Activated CD8-positive, alpha-beta memory T cell treated with anti-CD3 and anti-CD28 coated beads, Interleukin-2, amount 50 U/mL, for 48 hours (primary cell): ENCODE data around the gene APOE.
"Not testable (repeated sequence)": the region's sequence is repeated elsewhere in the genome, so short reads cannot be mapped to it uniquely, and the experiment has no call there.

Experiments
- DNase-seq: peaks from one replicate; pipeline ENCODE4 v3.0.0-alpha.2; 2020

Gene APOE

GRCh38 chr19:44905437-44906160, at the start of gene APOE:
Gene APOE (plus strand): TSS chr19:44905796. CDS start chr19:44906625, 829 bp downstream.
- DNase-seq, result no peak

GRCh38 chr19:44856421-44857083, 49.0 kb upstream of the APOE start:
- no peak for DNase-seq

- no peak for DNase-seq
These were observed 47.8 kb upstream of the APOE start for GRCh38 chr19:44857837-44858236.

- DNase-seq, result not testable (repeated sequence)
These were observed 44.0 kb upstream of the APOE start for GRCh38 chr19:44861576-44861975.

GRCh38 chr19:44863990-44864389, 41.6 kb upstream of the APOE start:
- no peak for DNase-seq

GRCh38 chr19:44865196-44865767, 40.3 kb upstream of the APOE start:
- DNase-seq, result no peak

GRCh38 chr19:44866664-44867063, 38.9 kb upstream of the APOE start:
- no peak for DNase-seq

- DNase-seq, result no peak
These were observed 38.0 kb upstream of the APOE start for GRCh38 chr19:44867578-44867977.

GRCh38 chr19:44869733-44870470, 35.7 kb upstream of the APOE start:
- no peak for DNase-seq

GRCh38 chr19:44871809-44872208, 33.8 kb upstream of the APOE start:
- no peak for DNase-seq

- DNase-seq, result no peak
These were observed 32.9 kb upstream of the APOE start for GRCh38 chr19:44872661-44873060.

- DNase-seq, result no peak
These were observed 31.3 kb upstream of the APOE start for GRCh38 chr19:44874317-44874716.

- DNase-seq, result no peak
These were observed 29.7 kb upstream of the APOE start for GRCh38 chr19:44875666-44876451.

- DNase-seq, result no peak
These were observed 28.6 kb upstream of the APOE start for GRCh38 chr19:44876930-44877535.

GRCh38 chr19:44878120-44878865, 27.3 kb upstream of the APOE start:
- DNase-seq, result no peak

- DNase-seq, result no peak
These were observed 26.1 kb upstream of the APOE start for GRCh38 chr19:44879309-44880065.

GRCh38 chr19:44882063-44882462, 23.5 kb upstream of the APOE start:
- no peak for DNase-seq

GRCh38 chr19:44882619-44883397, 22.8 kb upstream of the APOE start:
- not testable (repeated sequence) for DNase-seq

- DNase-seq, result no peak
These were observed 21.7 kb upstream of the APOE start for GRCh38 chr19:44883922-44884321.

GRCh38 chr19:44884566-44884965, 21.0 kb upstream of the APOE start:
- no peak for DNase-seq
